ENCODE results near the gene FSTL4. TPM values are rescaled to one million over a fixed set of nuclear protein-coding genes. Genes with fewer than 3 reads are reported as not detected.

FSTL4 gene
- total and polyA plus RNA-seq, 12 donors, result 0.48 to 5.2 (median 2.3) TPM

GRCh38 chr5:133519191-133519590 is 93.2 kb downstream of the FSTL4 start:
- Histone ChIP-seq H3K36me3 (replicated peaks in 1 of 2) (no peaks in the 10 kb centered on the region), H3K27me3 (no peaks in the 10 kb centered on the region), H3K9me3 (replicated peaks in 1 of 3) (no peaks in the 10 kb centered on the region), H3K4me3 (no peak overlapping the region), H3K27ac (no peak overlapping the region), H3K4me1 (replicated peaks in 1 of 2) (no peaks in the 10 kb centered on the region)
- TF ChIP-seq POLR2A (IDR thresholded peaks at IDR 0.05) (no peak), CTCF (IDR thresholded peaks at IDR 0.05) (no peak)
- DNase-seq, result no peak
- WGBS, 4 donors, result 81 to 91% (median 85%) methylated on average over 8 of the region's 8 CpGs
- intact Hi-C loops (cut with DNase I), result no loop called here

GRCh38 chr5:133514456-133514855 is 97.9 kb downstream of the FSTL4 start:
- Histone ChIP-seq H3K4me1 (replicated peaks in 1 of 2) (peaks cover 0 to 7% of the 10 kb centered on the region in 2 donors), H3K36me3 (replicated peaks in 1 of 2) (no peaks in the 10 kb centered on the region), H3K4me3 (no peak overlapping the region), H3K27me3 (no peaks in the 10 kb centered on the region), H3K27ac (no peak overlapping the region), H3K9me3 (replicated peaks in 1 of 3) (no peaks in the 10 kb centered on the region)
- 52 to 71% (median 68%) methylated on average over 1 of the region's 1 CpG for WGBS, 4 donors
- intact Hi-C loops (cut with DNase I), result no loop called here
- DNase-seq, result no peak
- TF ChIP-seq CTCF (IDR thresholded peaks at IDR 0.05) (no peak), POLR2A (IDR thresholded peaks at IDR 0.05) (no peak)

GRCh38 chr5:133512896-133513295 is 99.4 kb downstream of the FSTL4 start:
- intact Hi-C loops (cut with DNase I), result no loop called here
- no peak overlapping the region for H3K27ac ChIP-seq
- H3K36me3 ChIP-seq (replicated peaks in 1 of 2), result no peaks in the 10 kb centered on the region
- no peak overlapping the region for H3K4me3 ChIP-seq
- no peaks in the 10 kb centered on the region for H3K9me3 ChIP-seq (replicated peaks in 1 of 3)
- H3K27me3 ChIP-seq, result no peaks in the 10 kb centered on the region
- no peak for DNase-seq
- WGBS, 4 donors, result 90 to 94% (median 92%) methylated on average over 5 to 6 of the region's 6 CpGs
- peaks cover 0 to 10% of the 10 kb centered on the region in 2 donors for H3K4me1 ChIP-seq (replicated peaks in 1 of 2)
- TF ChIP-seq POLR2A (IDR thresholded peaks at IDR 0.05), result no peak
- TF ChIP-seq CTCF (IDR thresholded peaks at IDR 0.05), result no peak

- no peaks in the 10 kb centered on the region for H3K27me3 ChIP-seq
- no peak overlapping the region for H3K27ac ChIP-seq
- TF ChIP-seq POLR2A (IDR thresholded peaks at IDR 0.05) (no peak), CTCF (IDR thresholded peaks at IDR 0.05) (no peak)
- 92 to 100% (median 95%) methylated on average over 7 of the region's 7 CpGs for WGBS, 4 donors
- intact Hi-C loops (cut with DNase I), result no loop called here
- DNase-seq, result peak in 1 of 7 donors; percentile 13
- no peaks in the 10 kb centered on the region for H3K36me3 ChIP-seq (replicated peaks in 1 of 2)
- H3K9me3 ChIP-seq (replicated peaks in 1 of 3), result no peaks in the 10 kb centered on the region
- H3K4me1 ChIP-seq (replicated peaks in 1 of 2), result peaks cover 0 to 10% of the 10 kb centered on the region in 2 donors
- no peak overlapping the region for H3K4me3 ChIP-seq
Observed at GRCh38 chr5:133511653-133512235, 100.6 kb downstream of the FSTL4 start.
